ENCODE measurements around the gene CALHM5.

DNA sequence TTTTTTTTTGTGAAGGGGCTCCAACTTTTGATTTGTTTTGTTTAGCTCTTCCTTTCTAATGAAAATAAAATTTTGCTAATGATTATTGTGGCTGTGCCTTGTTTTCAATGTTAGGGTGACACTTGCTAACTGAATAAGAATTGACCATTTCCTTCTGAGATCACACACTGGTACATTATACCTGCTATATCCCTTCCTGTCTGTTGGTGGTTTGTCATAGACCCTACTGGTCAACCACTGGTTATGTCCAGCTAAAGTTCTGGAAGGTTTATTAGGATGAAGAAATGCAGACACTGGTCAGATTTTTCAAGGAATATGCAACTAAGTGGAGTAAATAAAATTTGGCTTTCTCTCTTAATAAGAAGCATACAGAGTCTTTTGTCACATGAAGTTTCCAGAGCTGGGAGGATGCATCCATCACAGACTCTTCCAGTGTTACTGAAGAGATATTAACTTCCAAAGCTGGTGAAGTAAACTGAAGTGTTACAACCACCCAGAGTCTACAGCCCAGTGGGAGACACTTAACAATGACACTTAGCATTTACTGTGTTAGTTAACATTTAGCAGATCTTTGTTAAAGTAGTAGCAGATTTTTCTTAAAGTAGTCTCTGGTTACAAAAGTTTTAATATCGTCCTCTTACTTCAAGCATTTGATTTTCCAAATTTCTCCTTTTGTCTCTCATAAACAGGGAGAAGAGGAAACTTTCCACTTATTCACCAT lies 19.7 kb upstream of the CALHM5 start:
- TF ChIP-seq, protein P1, sequence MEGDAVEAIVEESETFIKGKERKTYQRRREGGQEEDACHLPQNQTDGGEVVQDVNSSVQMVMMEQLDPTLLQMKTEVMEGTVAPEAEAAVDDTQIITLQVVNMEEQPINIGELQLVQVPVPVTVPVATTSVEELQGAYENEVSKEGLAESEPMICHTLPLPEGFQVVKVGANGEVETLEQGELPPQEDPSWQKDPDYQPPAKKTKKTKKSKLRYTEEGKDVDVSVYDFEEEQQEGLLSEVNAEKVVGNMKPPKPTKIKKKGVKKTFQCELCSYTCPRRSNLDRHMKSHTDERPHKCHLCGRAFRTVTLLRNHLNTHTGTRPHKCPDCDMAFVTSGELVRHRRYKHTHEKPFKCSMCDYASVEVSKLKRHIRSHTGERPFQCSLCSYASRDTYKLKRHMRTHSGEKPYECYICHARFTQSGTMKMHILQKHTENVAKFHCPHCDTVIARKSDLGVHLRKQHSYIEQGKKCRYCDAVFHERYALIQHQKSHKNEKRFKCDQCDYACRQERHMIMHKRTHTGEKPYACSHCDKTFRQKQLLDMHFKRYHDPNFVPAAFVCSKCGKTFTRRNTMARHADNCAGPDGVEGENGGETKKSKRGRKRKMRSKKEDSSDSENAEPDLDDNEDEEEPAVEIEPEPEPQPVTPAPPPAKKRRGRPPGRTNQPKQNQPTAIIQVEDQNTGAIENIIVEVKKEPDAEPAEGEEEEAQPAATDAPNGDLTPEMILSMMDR (tag by site-specific recombination; IDR thresholded peaks at IDR 0.05) = no peak
- TF ChIP-seq ZBTB26 (tag by site-specific recombination; optimal IDR thresholded peaks at IDR 0.05) = no peak
